Measurements from ENCODE around the gene MRTFB.

MRTFB gene

GRCh38 chr16:14132696-14133048 lies 61.6 kb downstream of the MRTFB start:
- ChIA-PET POLR2A (no interaction called here), CTCF (no interaction called here)
- DNase-seq (ENCODE audit: extremely low spot score) = no peak
- no peak for TF ChIP-seq BHLHE40 (IDR thresholded peaks at IDR 0.05; ENCODE audit: borderline replicate concordance)

- no peak for TF ChIP-seq ELF4 (IDR thresholded peaks at IDR 0.05)
- TF ChIP-seq SUZ12 (IDR thresholded peaks at IDR 0.05) = no peak
- no peak for TF ChIP-seq LEF1 (IDR thresholded peaks at IDR 0.05; ENCODE audit: borderline replicate concordance)
- no peak for TF ChIP-seq ZNF384 (IDR thresholded peaks at IDR 0.05)
- no peak for TF ChIP-seq CTBP1 (IDR thresholded peaks at IDR 0.05; ENCODE audit: borderline replicate concordance)
- no peak for TF ChIP-seq FOXK2 (IDR thresholded peaks at IDR 0.05)
- TF ChIP-seq FOXA1 (IDR thresholded peaks at IDR 0.05) = no peak
- TF ChIP-seq TARDBP (IDR thresholded peaks at IDR 0.05) = no peak
- TF ChIP-seq PKNOX1 (IDR thresholded peaks at IDR 0.05) = no peak
- no peak for TF ChIP-seq BHLHE40 (IDR thresholded peaks at IDR 0.05; ENCODE audit: borderline replicate concordance)
- no peak for TF ChIP-seq L3MBTL2 (conservative IDR thresholded peaks at IDR 0.05)
- no peak for TF ChIP-seq FOXM1 (IDR thresholded peaks at IDR 0.05; ENCODE audit: borderline replicate concordance)
- no peak for TF ChIP-seq HDGF (IDR thresholded peaks at IDR 0.05; ENCODE audit: borderline replicate concordance)
- TF ChIP-seq NFRKB (IDR thresholded peaks at IDR 0.05) = no peak
- no peak for TF ChIP-seq SP1 (IDR thresholded peaks at IDR 0.05)
- TF ChIP-seq ARNT (IDR thresholded peaks at IDR 0.05) = no peak
- ChIA-PET CTCF (no interaction called here), POLR2A (no interaction called here)
- DNase-seq (ENCODE audit: extremely low spot score) = no peak
Measured at GRCh38 chr16:14133907-14134306, 62.8 kb downstream of the MRTFB start.

GRCh38 chr16:14135704-14136103 lies 64.6 kb downstream of the MRTFB start:
- ChIA-PET POLR2A (no interaction called here), CTCF (no interaction called here)
- DNase-seq (ENCODE audit: extremely low spot score) = no peak
- no peak for TF ChIP-seq PKNOX1 (IDR thresholded peaks at IDR 0.05)

GRCh38 chr16:14139872-14140271 lies 68.8 kb downstream of the MRTFB start:
- DNase-seq (ENCODE audit: extremely low spot score) = no peak
- POLR2A ChIA-PET = no interaction called here
- CTCF ChIA-PET = no interaction called here
- TF ChIP-seq L3MBTL2 (conservative IDR thresholded peaks at IDR 0.05) (no peak), ZNF384 (IDR thresholded peaks at IDR 0.05) (no peak), PKNOX1 (IDR thresholded peaks at IDR 0.05) (no peak), TARDBP (IDR thresholded peaks at IDR 0.05) (no peak), FOXM1 (IDR thresholded peaks at IDR 0.05; ENCODE audit: borderline replicate concordance) (no peak), FOXK2 (IDR thresholded peaks at IDR 0.05) (no peak), FOXA1 (IDR thresholded peaks at IDR 0.05) (no peak), LEF1 (IDR thresholded peaks at IDR 0.05; ENCODE audit: borderline replicate concordance) (no peak), ELF4 (IDR thresholded peaks at IDR 0.05) (no peak), BHLHE40 (IDR thresholded peaks at IDR 0.05; ENCODE audit: borderline replicate concordance) (no peak), HDGF (IDR thresholded peaks at IDR 0.05; ENCODE audit: borderline replicate concordance) (no peak), ARNT (IDR thresholded peaks at IDR 0.05) (no peak), CTBP1 (IDR thresholded peaks at IDR 0.05; ENCODE audit: borderline replicate concordance) (no peak), SP1 (IDR thresholded peaks at IDR 0.05) (no peak), NFRKB (IDR thresholded peaks at IDR 0.05) (no peak), SUZ12 (IDR thresholded peaks at IDR 0.05) (no peak)

GRCh38 chr16:14140923-14141322 lies 69.8 kb downstream of the MRTFB start:
- CTCF ChIA-PET = no interaction called here
- TF ChIP-seq FOXM1 (IDR thresholded peaks at IDR 0.05; ENCODE audit: borderline replicate concordance) = no peak
- TF ChIP-seq FOXK2 (IDR thresholded peaks at IDR 0.05) = no peak
- no peak for TF ChIP-seq ARNT (IDR thresholded peaks at IDR 0.05)
- TF ChIP-seq FOXA1 (IDR thresholded peaks at IDR 0.05) = no peak
- no peak for TF ChIP-seq ELF4 (IDR thresholded peaks at IDR 0.05)
- TF ChIP-seq PKNOX1 (IDR thresholded peaks at IDR 0.05) = no peak
- TF ChIP-seq SP1 (IDR thresholded peaks at IDR 0.05) = no peak
- TF ChIP-seq HDGF (IDR thresholded peaks at IDR 0.05; ENCODE audit: borderline replicate concordance) = no peak
- TF ChIP-seq NFRKB (IDR thresholded peaks at IDR 0.05) = no peak
- TF ChIP-seq TARDBP (IDR thresholded peaks at IDR 0.05) = no peak
- no peak for TF ChIP-seq BHLHE40 (IDR thresholded peaks at IDR 0.05; ENCODE audit: borderline replicate concordance)
- POLR2A ChIA-PET = no interaction called here
- no peak for DNase-seq (ENCODE audit: extremely low spot score)

- POLR2A ChIA-PET = interaction anchor here (0.9 kb wide), 1 partner anchor 9 kb away, joined by 3 read pairs; no protein-coding TSS in a partner anchor
- CTCF ChIA-PET = no interaction called here
- no peak for DNase-seq (ENCODE audit: extremely low spot score)
- no peak for TF ChIP-seq ARNT (IDR thresholded peaks at IDR 0.05)
- TF ChIP-seq CTBP1 (IDR thresholded peaks at IDR 0.05; ENCODE audit: borderline replicate concordance) = no peak
- no peak for TF ChIP-seq FOXA1 (IDR thresholded peaks at IDR 0.05)
- no peak for TF ChIP-seq FOXK2 (IDR thresholded peaks at IDR 0.05)
- TF ChIP-seq ZNF384 (IDR thresholded peaks at IDR 0.05) = no peak
- TF ChIP-seq BHLHE40 (IDR thresholded peaks at IDR 0.05; ENCODE audit: borderline replicate concordance) = no peak
- no peak for TF ChIP-seq ELF4 (IDR thresholded peaks at IDR 0.05)
- no peak for TF ChIP-seq L3MBTL2 (conservative IDR thresholded peaks at IDR 0.05)
- no peak for TF ChIP-seq TARDBP (IDR thresholded peaks at IDR 0.05)
- no peak for TF ChIP-seq PKNOX1 (IDR thresholded peaks at IDR 0.05)
- no peak for TF ChIP-seq NFRKB (IDR thresholded peaks at IDR 0.05)
- no peak for TF ChIP-seq SUZ12 (IDR thresholded peaks at IDR 0.05)
- no peak for TF ChIP-seq SP1 (IDR thresholded peaks at IDR 0.05)
- TF ChIP-seq LEF1 (IDR thresholded peaks at IDR 0.05; ENCODE audit: borderline replicate concordance) = no peak
- TF ChIP-seq FOXM1 (IDR thresholded peaks at IDR 0.05; ENCODE audit: borderline replicate concordance) = no peak
- TF ChIP-seq HDGF (IDR thresholded peaks at IDR 0.05; ENCODE audit: borderline replicate concordance) = no peak
Measured at GRCh38 chr16:14146445-14146844, 75.3 kb downstream of the MRTFB start.

Measured in HEK293T (cell line).